ENCODE measurements around the gene GPRASP1. TPM values are rescaled to one million over a fixed set of nuclear protein-coding genes. Genes with fewer than 3 reads are reported as not detected.
A peak's percentile ranks its signal among the peaks of the same experiment; 100 is the strongest.

GPRASP1 gene
- polyA plus RNA-seq, 12 donors, result 5.8 to 21.5 (median 12.5) TPM; not detected in 1

DNA sequence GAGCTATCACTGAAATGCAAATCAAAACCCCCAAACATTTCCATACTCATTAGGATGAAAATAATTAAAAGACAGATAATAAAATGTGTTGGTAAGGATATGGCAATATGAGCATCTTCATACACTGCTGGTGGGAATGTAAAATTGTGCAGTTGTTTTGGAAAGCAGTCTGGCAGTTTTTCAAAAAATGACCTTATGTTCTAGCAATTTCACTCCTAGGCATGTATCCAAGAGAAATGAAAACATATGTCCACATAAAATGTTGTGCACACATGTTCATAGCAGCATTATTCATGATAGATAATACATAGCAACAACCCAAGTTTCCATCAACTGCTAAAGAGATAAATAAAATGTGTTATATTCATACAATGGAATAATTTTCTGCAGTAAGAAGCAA is 46.2 kb downstream of the GPRASP1 start:
- peak; percentile 77 for DNase-seq

Other genes starting within 250 kb of the GPRASP1 start
- gene NXF2B, start 211.5 kb upstream of the GPRASP1 start, polyA plus RNA-seq (ENCODE audit: insufficient read length in 12 of 12), result not detected
- gene TCP11X2, start 179.7 kb upstream of the GPRASP1 start, polyA plus RNA-seq (ENCODE audit: insufficient read length in 12 of 12), result not detected
- gene TMSB15A, start 134.7 kb upstream of the GPRASP1 start, polyA plus RNA-seq (ENCODE audit: insufficient read length in 12 of 12), result 10 to 100 TPM in 8 of 12 donors, 1 to 10 TPM in 2, not detected in 2; 8.7 to 26.5 (median 14.2) TPM
- 10 to 100 TPM in 1 of 12 donors, 1 to 10 TPM in 10, not detected in 1; 5.3 to 10.0 (median 7.7) TPM for gene ARMCX5, start 52.0 kb upstream of the GPRASP1 start, polyA plus RNA-seq (ENCODE audit: insufficient read length in 12 of 12)
- gene GPRASP2, start 61.0 kb downstream of the GPRASP1 start, polyA plus RNA-seq (ENCODE audit: insufficient read length in 12 of 12), result 10 to 100 TPM in 11 of 12 donors, not detected in 1; 14.8 to 27.2 (median 20.3) TPM
- gene GPRASP3, start 69.3 kb downstream of the GPRASP1 start, polyA plus RNA-seq (ENCODE audit: insufficient read length in 12 of 12), result 10 to 100 TPM in 3 of 12 donors, 1 to 10 TPM in 8, not detected in 1; 2.0 to 10.7 (median 8.6) TPM